Measurements from ENCODE around the gene ARL3.
"Not testable (repeated sequence)": the region's sequence is repeated elsewhere in the genome, so short reads cannot be mapped to it uniquely, and the experiment has no call there.

The ARL3 gene

GRCh38 chr10:102698894-102699293 is 15.3 kb downstream of the ARL3 start:
- no peak for TF ChIP-seq EZH2phosphoT487 (conservative IDR thresholded peaks at IDR 0.05; ENCODE audit: low read length)
- TF ChIP-seq CTCF (IDR thresholded peaks at IDR 0.05; ENCODE audit: insufficient read depth, low read length, poor library complexity, severe bottlenecking) = no peak
- Histone ChIP-seq H3K36me3 (ENCODE audit: low read length) (no peaks in the 10 kb centered on the region), H3K9me3 (ENCODE audit: insufficient read depth, low read length) (no peaks in the 10 kb centered on the region), H3K4me3 (ENCODE audit: insufficient read depth, low read length, poor library complexity, severe bottlenecking) (no peak overlapping the region), H3K27me3 (ENCODE audit: low read length) (no peaks in the 10 kb centered on the region), H3K27ac (ENCODE audit: low read depth, low read length) (no peak overlapping the region), H2AFZ (ENCODE audit: low read depth, low read length, severe bottlenecking) (no peak overlapping the region), H3K79me2 (ENCODE audit: insufficient read depth, low read length) (no peaks in the 10 kb centered on the region), H3K9me2 (replicated peaks; ENCODE audit: insufficient read depth, low read length) (no peaks in the 10 kb centered on the region), H3K9ac (ENCODE audit: low read length) (no peak overlapping the region), H3F3A (ENCODE audit: insufficient read depth) (no peaks in the 10 kb centered on the region), H3K4me2 (ENCODE audit: low read depth, low read length, poor library complexity, severe bottlenecking) (no peak overlapping the region), H4K20me1 (ENCODE audit: low read depth, low read length) (no peaks in the 10 kb centered on the region)

GRCh38 chr10:102696736-102697135 is 17.5 kb downstream of the ARL3 start:
- Histone ChIP-seq H2AFZ (ENCODE audit: low read depth, low read length, severe bottlenecking) (no peak overlapping the region), H3K27me3 (ENCODE audit: low read length) (no peaks in the 10 kb centered on the region), H4K20me1 (ENCODE audit: low read depth, low read length) (no peaks in the 10 kb centered on the region), H3K9ac (ENCODE audit: low read length) (no peak overlapping the region), H3K9me2 (replicated peaks; ENCODE audit: insufficient read depth, low read length) (no peaks in the 10 kb centered on the region), H3K9me3 (ENCODE audit: insufficient read depth, low read length) (no peaks in the 10 kb centered on the region), H3K27ac (ENCODE audit: low read depth, low read length) (no peak overlapping the region), H3K4me2 (ENCODE audit: low read depth, low read length, poor library complexity, severe bottlenecking) (no peak overlapping the region), H3F3A (ENCODE audit: insufficient read depth) (no peaks in the 10 kb centered on the region), H3K36me3 (ENCODE audit: low read length) (no peaks in the 10 kb centered on the region), H3K79me2 (ENCODE audit: insufficient read depth, low read length) (no peaks in the 10 kb centered on the region), H3K4me3 (ENCODE audit: insufficient read depth, low read length, poor library complexity, severe bottlenecking) (no peak overlapping the region)
- TF ChIP-seq EZH2phosphoT487 (conservative IDR thresholded peaks at IDR 0.05; ENCODE audit: low read length) (no peak), CTCF (IDR thresholded peaks at IDR 0.05; ENCODE audit: insufficient read depth, low read length, poor library complexity, severe bottlenecking) (no peak)

DNA sequence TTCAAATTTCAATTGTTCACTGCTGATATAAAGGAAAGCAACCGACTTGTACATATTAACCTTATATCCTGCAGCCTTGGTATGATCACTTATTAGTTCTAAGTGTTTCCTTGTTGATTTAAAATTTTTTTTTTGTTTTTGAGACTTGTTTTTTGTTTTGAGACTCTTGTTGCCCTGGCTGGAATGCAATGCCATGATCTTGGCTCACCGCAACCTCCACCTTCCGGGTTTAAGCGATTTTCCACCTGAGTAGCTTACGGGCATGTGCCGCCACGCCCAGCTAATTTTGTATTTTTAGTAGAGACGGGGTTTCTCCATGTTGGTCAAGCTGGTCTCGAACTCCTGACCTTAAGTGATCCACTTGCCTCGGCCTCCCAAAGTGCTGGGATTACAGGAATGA is 18.8 kb downstream of the ARL3 start:
- H3K79me2 ChIP-seq (ENCODE audit: insufficient read depth, low read length); H3K4me2 ChIP-seq (ENCODE audit: low read depth, low read length, poor library complexity, severe bottlenecking); H3K27ac ChIP-seq (ENCODE audit: low read depth, low read length); H3F3A ChIP-seq (ENCODE audit: insufficient read depth); H3K9me3 ChIP-seq (ENCODE audit: insufficient read depth, low read length); H3K27me3 ChIP-seq (ENCODE audit: low read length); H4K20me1 ChIP-seq (ENCODE audit: low read depth, low read length); H3K4me3 ChIP-seq (ENCODE audit: insufficient read depth, low read length, poor library complexity, severe bottlenecking); H3K9ac ChIP-seq (ENCODE audit: low read length); H2AFZ ChIP-seq (ENCODE audit: low read depth, low read length, severe bottlenecking); H3K9me2 ChIP-seq (replicated peaks; ENCODE audit: insufficient read depth, low read length); H3K36me3 ChIP-seq (ENCODE audit: low read length): not testable (repeated sequence)

DNA sequence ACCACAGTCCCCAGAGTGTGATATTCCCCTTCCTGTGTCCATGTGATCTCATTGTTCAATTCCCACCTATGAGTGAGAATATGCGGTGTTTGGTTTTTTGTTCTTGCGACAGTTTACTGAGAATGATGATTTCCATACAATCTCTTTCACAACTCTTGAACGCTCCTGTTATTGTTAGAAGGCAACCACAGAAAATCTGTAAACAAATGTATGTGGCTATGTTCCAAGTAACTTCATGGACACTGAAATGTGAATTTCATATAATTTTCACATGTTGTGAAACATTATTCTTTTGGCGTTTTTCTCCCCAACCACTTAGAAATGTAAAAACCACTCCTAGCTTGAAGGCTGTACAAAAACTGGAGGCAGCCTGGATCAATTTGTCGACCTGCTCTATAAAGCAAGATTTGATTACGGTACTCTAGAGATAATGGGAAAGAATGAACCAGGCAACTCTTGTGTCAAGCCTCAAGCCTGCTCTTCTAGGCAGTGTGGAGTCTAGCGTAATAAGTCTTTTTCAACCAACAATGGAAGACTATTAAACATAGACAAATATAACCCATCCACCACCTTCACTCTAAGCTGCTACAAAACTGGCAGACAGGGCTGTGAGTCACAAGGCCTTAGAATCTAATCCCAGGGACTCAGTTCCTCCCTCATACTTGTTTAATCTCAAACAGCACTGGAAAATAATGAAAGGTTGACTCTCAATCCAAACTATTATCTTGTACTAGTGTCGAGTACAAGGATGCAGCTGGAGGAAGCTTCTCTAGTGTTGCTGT is 22.7 kb downstream of the ARL3 start:
- Histone ChIP-seq H3K9ac (ENCODE audit: low read length) (no peak overlapping the region), H3K27ac (ENCODE audit: low read depth, low read length) (no peak overlapping the region), H3K27me3 (ENCODE audit: low read length) (no peaks in the 10 kb centered on the region), H3K36me3 (ENCODE audit: low read length) (no peaks in the 10 kb centered on the region), H3K4me2 (ENCODE audit: low read depth, low read length, poor library complexity, severe bottlenecking) (no peak overlapping the region), H3F3A (ENCODE audit: insufficient read depth) (no peaks in the 10 kb centered on the region), H3K79me2 (ENCODE audit: insufficient read depth, low read length) (no peaks in the 10 kb centered on the region), H2AFZ (ENCODE audit: low read depth, low read length, severe bottlenecking) (no peak overlapping the region), H3K4me3 (ENCODE audit: insufficient read depth, low read length, poor library complexity, severe bottlenecking) (no peak overlapping the region), H3K9me2 (replicated peaks; ENCODE audit: insufficient read depth, low read length) (no peaks in the 10 kb centered on the region), H4K20me1 (ENCODE audit: low read depth, low read length) (no peaks in the 10 kb centered on the region), H3K9me3 (ENCODE audit: insufficient read depth, low read length) (no peaks in the 10 kb centered on the region)
- TF ChIP-seq CTCF (IDR thresholded peaks at IDR 0.05; ENCODE audit: insufficient read depth, low read length, poor library complexity, severe bottlenecking) (no peak), EZH2phosphoT487 (conservative IDR thresholded peaks at IDR 0.05; ENCODE audit: low read length) (no peak)

All from SU-DHL-6 (cell line).